IMR-90 (cell line): ENCODE data around the gene NTSR1. TPM values are rescaled to one million over a fixed set of nuclear protein-coding genes. Genes with fewer than 3 reads are reported as not detected.

Experiments used
- ATAC-seq: fragments of 200-7000 bp; cut with Tn5 transposase; 2 replicates; pipeline ENCODE4 v1.9.1; 2020; ENCODE audit warnings: low read depth, mild to moderate bottlenecking, moderate library complexity
- BruUV-seq: library from RNA; stranded (reverse); fragments of 400-500 nt; replicated peaks from 2 replicates; lab custom pipeline; 2021; lab: Mats Ljungman, UMichigan
- CTCF ChIA-PET: fragments of 300-600 bp; formaldehyde crosslinking; extraction: SDS; loops from one replicate; lab custom pipeline; 2021; ENCODE audit warnings: antibody characterized with exemption; lab: Yijun Ruan, JAX
- POLR2A ChIA-PET: fragments of 300-600 bp; sonication (Branson Sonifier 250); formaldehyde crosslinking; loops from one replicate; lab custom pipeline; 2022; ENCODE audit warnings: antibody characterized with exemption; ENCODE audit not compliant: unreplicated experiment; lab: Charles Lee
- DNase-seq: peaks from one replicate; pipeline ENCODE4 v3.0.0; 2013
- H2AFZ ChIP-seq: replicated peaks from 2 replicates; pipeline ENCODE3; 2013; ENCODE audit warnings: low read length, mild to moderate bottlenecking; ENCODE audit not compliant: poor library complexity
- H2AK5ac ChIP-seq: 2 replicates; pipeline ENCODE4 v1.6.1; 2013; ENCODE audit warnings: low read depth, low read length, inconsistent platforms
- H2AK9ac ChIP-seq: replicated peaks from 2 replicates; pipeline ENCODE3; 2013; ENCODE audit warnings: mild to moderate bottlenecking, low read depth, low read length, moderate library complexity; ENCODE audit not compliant: poor library complexity
- H2BK120ac ChIP-seq: 2 replicates; pipeline ENCODE4 v1.6.1; 2013; ENCODE audit warnings: low read depth, low read length, inconsistent platforms
- H2BK15ac ChIP-seq: 3 replicates; pipeline ENCODE4 v1.6.1; 2013; ENCODE audit warnings: low read depth, low read length, inconsistent platforms
- H2BK20ac ChIP-seq: 2 replicates; pipeline ENCODE4 v1.6.1; 2013; ENCODE audit warnings: low read depth, mild to moderate bottlenecking, inconsistent platforms, low read length, moderate library complexity
- H2BK5ac ChIP-seq: 2 replicates; pipeline ENCODE4 v1.6.1; 2013; ENCODE audit warnings: mild to moderate bottlenecking, low read depth, low read length, inconsistent platforms; ENCODE audit not compliant: poor library complexity, severe bottlenecking
- H3K14ac ChIP-seq: replicated peaks from 2 replicates; pipeline ENCODE4 v1.6.1; 2013; ENCODE audit warnings: low read depth, low read length, inconsistent platforms
- H3K18ac ChIP-seq: 2 replicates; pipeline ENCODE4 v1.6.1; 2013; ENCODE audit warnings: low read depth, low read length, control low read depth
- H3K23ac ChIP-seq: 2 replicates; pipeline ENCODE4 v1.6.1; 2013; ENCODE audit warnings: low read depth, low read length, inconsistent platforms
- H3K27ac ChIP-seq: 2 replicates; pipeline ENCODE4 v1.5.1; 2013; ENCODE audit warnings: mild to moderate bottlenecking, control low read depth, low read length; ENCODE audit not compliant: insufficient read depth
- H3K27me3 ChIP-seq: 2 replicates; pipeline ENCODE4 v1.6.1; 2013; ENCODE audit warnings: low read length; ENCODE audit not compliant: control insufficient read depth, insufficient read depth
- H3K36me3 ChIP-seq: 2 replicates; pipeline ENCODE4 v1.6.1; 2013; ENCODE audit warnings: low read length, mixed read lengths; ENCODE audit not compliant: control insufficient read depth, insufficient read depth
- H3K4ac ChIP-seq: 2 replicates; pipeline ENCODE4 v1.6.1; 2013; ENCODE audit warnings: low read depth, low read length, inconsistent platforms
- H3K4me1 ChIP-seq: 2 replicates; pipeline ENCODE4 v1.6.1; 2013; ENCODE audit warnings: low read length, mixed read lengths; ENCODE audit not compliant: control insufficient read depth, insufficient read depth
- H3K4me2 ChIP-seq: 2 replicates; pipeline ENCODE4 v1.6.1; 2013; ENCODE audit warnings: low read depth, mild to moderate bottlenecking, control low read depth, low read length, moderate library complexity
- H3K4me3 ChIP-seq: 2 replicates; pipeline ENCODE4 v1.5.1; 2013; ENCODE audit warnings: low read depth, mild to moderate bottlenecking, control low read depth, low read length, moderate library complexity; ENCODE audit not compliant: insufficient read depth
- H3K56ac ChIP-seq: 2 replicates; pipeline ENCODE4 v1.6.1; 2013; ENCODE audit warnings: low read length, inconsistent platforms; ENCODE audit not compliant: insufficient read depth; ENCODE audit errors: extremely low read depth
- H3K79me1 ChIP-seq, 2 experiments: 2 replicates each; pipeline ENCODE4 v1.6.1; 2013; ENCODE audit warnings: low read length in 2 of 2, inconsistent platforms in 1 of 2, low read depth in 1 of 2
- H3K9ac ChIP-seq: 2 replicates; pipeline ENCODE4 v1.6.1; 2013; ENCODE audit warnings: low read depth, low read length, control low read depth
- H3K9me1 ChIP-seq: 2 replicates; pipeline ENCODE4 v1.6.1; 2013; ENCODE audit warnings: low read length, inconsistent platforms; ENCODE audit not compliant: insufficient read depth
- H3K9me3 ChIP-seq: 2 replicates; pipeline ENCODE4 v1.6.1; 2013; ENCODE audit warnings: low read length; ENCODE audit not compliant: control insufficient read depth, insufficient read depth
- H4K20me1 ChIP-seq: 2 replicates; pipeline ENCODE4 v1.6.1; 2013; ENCODE audit warnings: low read length, inconsistent platforms; ENCODE audit not compliant: insufficient read depth
- H4K5ac ChIP-seq: 2 replicates; pipeline ENCODE4 v1.6.1; 2013; ENCODE audit warnings: mild to moderate bottlenecking, low read depth, low read length, control low read depth
- H4K8ac ChIP-seq, 2 experiments: 2 replicates each; pipeline ENCODE4 v1.6.1; 2013; ENCODE audit warnings: low read depth in 2 of 2, low read length in 2 of 2, control low read depth in 1 of 2, inconsistent platforms in 1 of 2
- H4K91ac ChIP-seq: 2 replicates; pipeline ENCODE4 v1.6.1; 2013; ENCODE audit warnings: low read depth, low read length, inconsistent platforms; ENCODE audit not compliant: insufficient read depth
- ELK1 ChIP-seq: fragments of 150-350 bp; IDR thresholded peaks from 2 replicates; pipeline ENCODE4 v1.6.1; 2016; ENCODE audit warnings: low read depth, mild to moderate bottlenecking, low read length, moderate library complexity, borderline replicate concordance
- FOS ChIP-seq: fragments of 150-350 bp; IDR thresholded peaks from 2 replicates; pipeline ENCODE4 v1.6.1; 2016; ENCODE audit warnings: low read depth, low read length
- WGBS, 2 experiments: methylation state at CpG; one replicate each; pipeline versions ENCODE4 v1.1.5 to v1.1.7; 2013; ENCODE audit warnings: missing lambda C conversion rate in 2 of 2; ENCODE audit not compliant: insufficient read length in 1 of 2; ENCODE audit errors: extremely low coverage in 2 of 2; 5-methylcytosine and 5-hydroxymethylcytosine counted together
- dilution Hi-C: fragments of 300-500 bp; cut with HindIII; formaldehyde crosslinking; loops from one replicate; pipeline ENCODE4 v1.14.3; 2018; ENCODE audit warnings: low sequenced_read_pairs; ENCODE audit not compliant: unreplicated experiment
- in situ Hi-C: fragments of 300-500 bp; cut with MboI; formaldehyde crosslinking; loops from 3 replicates; pipeline ENCODE4 v1.14.3; 2019; ENCODE audit warnings: low sequenced_read_pairs, inconsistent platforms, mixed read lengths
- intact Hi-C: fragments of 100-400 bp; cut with micrococcal nuclease; formaldehyde crosslinking; loops from 2 replicates; pipeline ENCODE4 v1.10.0; 2022
- polyA plus RNA-seq, 3 experiments: library from polyadenylated mRNA; depleted of rRNA; stranded (reverse); fragments of >200 nt; gene quantifications; 2 replicates each; pipeline ENCODE4 v1.2.3, GENCODE V29; 2012; ENCODE audit warnings: low replicate concordance in 1 of 3
- total RNA-seq: library from RNA; depleted of rRNA; stranded (reverse); fragments of >200 nt; gene quantifications from 2 replicates; pipeline ENCODE4 v1.2.3, GENCODE V29; 2012

Gene NTSR1
- total and polyA plus RNA-seq, 2 of the 4 experiments (the other 2 are of a cell fraction), result 0.54 to 1.8 TPM

GRCh38 chr20:62765021-62765420 lies 56.4 kb downstream of the NTSR1 start:
- no peak overlapping the region for H4K91ac ChIP-seq
- H2AK5ac ChIP-seq, result no peak overlapping the region
- no peak overlapping the region for H3K23ac ChIP-seq
- ChIA-PET CTCF (interaction anchor here (1.0 kb wide), 1 partner anchor 27 kb away, joined by 3 read pairs; no protein-coding TSS in a partner anchor), POLR2A (no interaction called here)
- no peaks in the 10 kb centered on the region for H4K20me1 ChIP-seq
- no CpG with 5 or more reads among the region's 6 CpGs for WGBS, 2 experiments
- no peaks in the 10 kb centered on the region for H3K36me3 ChIP-seq
- H3K18ac ChIP-seq, result no peak overlapping the region
- peaks cover 12% of the 10 kb centered on the region; the same call in 1 of the 2 replicates for H3K27me3 ChIP-seq
- peaks cover 4% of the 10 kb centered on the region for H3K9me1 ChIP-seq
- peaks cover 8% of the 10 kb centered on the region for H3K4me1 ChIP-seq
- H3K14ac ChIP-seq, result no peak overlapping the region
- no peak overlapping the region for H2AFZ ChIP-seq
- no peak overlapping the region for H4K8ac ChIP-seq
- H3K79me1 ChIP-seq, result no peaks in the 10 kb centered on the region
- H2BK5ac ChIP-seq, result no peak overlapping the region
- TF ChIP-seq FOS (no peak), ELK1 (no peak)
- dilution Hi-C loops (no loop called here), in situ Hi-C loops (no loop called here), intact Hi-C loops (no loop called here)
- ATAC-seq (no peak), DNase-seq (no peak)
- H3K56ac ChIP-seq, result no peak overlapping the region
- no peak overlapping the region for H2AK9ac ChIP-seq
- no peak overlapping the region for H3K27ac ChIP-seq
- no peak overlapping the region for H3K9ac ChIP-seq
- H3K4me3 ChIP-seq, result no peak overlapping the region
- no peak overlapping the region for H4K5ac ChIP-seq
- no peak overlapping the region for H2BK20ac ChIP-seq
- H2BK15ac ChIP-seq, result no peak overlapping the region
- no peak overlapping the region for H3K4ac ChIP-seq
- no peaks in the 10 kb centered on the region for H3K9me3 ChIP-seq
- H2BK120ac ChIP-seq, result no peak overlapping the region
- H3K4me2 ChIP-seq, result no peak overlapping the region
- no TSS peak for BruUV-seq
